IPS DF 4.7 (cell line): ENCODE measurements around the gene KIAA0513.

Source experiments
- DNase-seq: peaks from one replicate; pipeline ENCODE4 v3.0.0-alpha.2; 2013; ENCODE audit warnings: low spot score; ENCODE audit errors: extremely low read depth

The KIAA0513 gene

GRCh38 chr16:85134076-85134788 is 106.6 kb downstream of the KIAA0513 start:
- no peak for DNase-seq

GRCh38 chr16:85134789-85135142 is 107.2 kb downstream of the KIAA0513 start:
- DNase-seq: no peak

- no peak for DNase-seq
Observed at GRCh38 chr16:85136213-85136701, 108.7 kb downstream of the KIAA0513 start.

- DNase-seq: no peak
Observed at GRCh38 chr16:85136702-85137322, 109.2 kb downstream of the KIAA0513 start.

GRCh38 chr16:85137323-85138072 is 109.9 kb downstream of the KIAA0513 start:
- DNase-seq: no peak

- no peak for DNase-seq
Observed at GRCh38 chr16:85138073-85138824, 110.7 kb downstream of the KIAA0513 start.

- no peak for DNase-seq
Observed at GRCh38 chr16:85138825-85139627, 111.4 kb downstream of the KIAA0513 start.

GRCh38 chr16:85139881-85140339 is 112.3 kb downstream of the KIAA0513 start:
- DNase-seq: no peak

- DNase-seq: no peak
Observed at GRCh38 chr16:85140455-85141012, 112.9 kb downstream of the KIAA0513 start.

- DNase-seq: no peak
Observed at GRCh38 chr16:85141491-85142128, 114.0 kb downstream of the KIAA0513 start.

- no peak for DNase-seq
Observed at GRCh38 chr16:85142129-85142513, 114.5 kb downstream of the KIAA0513 start.

GRCh38 chr16:85142771-85143211 is 115.2 kb downstream of the KIAA0513 start:
- DNase-seq: no peak
